BLaER1 (cell line): ENCODE results near the gene FCER2.
A peak's percentile ranks its signal among the peaks of the same experiment; 100 is the strongest.

ENCODE experiments used
- H3K27ac ChIP-seq: shearing (Covaris generic); formaldehyde crosslinking; 2 replicates; pipeline ENCODE4 v1.8.1; 2022
- H3K27me3 ChIP-seq: shearing (Covaris generic); formaldehyde crosslinking; 2 replicates; pipeline ENCODE4 v1.8.1; 2022
- H3K36me3 ChIP-seq: shearing (Covaris generic); formaldehyde crosslinking; 2 replicates; pipeline ENCODE4 v1.8.1; 2022
- H3K4me1 ChIP-seq: shearing (Covaris generic); formaldehyde crosslinking; 2 replicates; pipeline ENCODE4 v1.8.1; 2022
- H3K4me2 ChIP-seq: shearing (Covaris generic); formaldehyde crosslinking; 2 replicates; pipeline ENCODE4 v1.8.1; 2022
- H3K4me3 ChIP-seq: shearing (Covaris generic); formaldehyde crosslinking; 2 replicates; pipeline ENCODE4 v1.8.1; 2022
- H3K9ac ChIP-seq: shearing (Covaris generic); formaldehyde crosslinking; 2 replicates; pipeline ENCODE4 v1.8.1; 2022
- H3K9me3 ChIP-seq: shearing (Covaris generic); formaldehyde crosslinking; 2 replicates; pipeline ENCODE4 v1.8.1; 2022
- H4K20me1 ChIP-seq: shearing (Covaris generic); formaldehyde crosslinking; 2 replicates; pipeline ENCODE4 v1.8.1; 2022
- Cebpa-rat ChIP-seq: shearing (Covaris generic); IDR thresholded peaks from 2 replicates; pipeline ENCODE4 v1.8.1; 2022

The FCER2 gene

DNA sequence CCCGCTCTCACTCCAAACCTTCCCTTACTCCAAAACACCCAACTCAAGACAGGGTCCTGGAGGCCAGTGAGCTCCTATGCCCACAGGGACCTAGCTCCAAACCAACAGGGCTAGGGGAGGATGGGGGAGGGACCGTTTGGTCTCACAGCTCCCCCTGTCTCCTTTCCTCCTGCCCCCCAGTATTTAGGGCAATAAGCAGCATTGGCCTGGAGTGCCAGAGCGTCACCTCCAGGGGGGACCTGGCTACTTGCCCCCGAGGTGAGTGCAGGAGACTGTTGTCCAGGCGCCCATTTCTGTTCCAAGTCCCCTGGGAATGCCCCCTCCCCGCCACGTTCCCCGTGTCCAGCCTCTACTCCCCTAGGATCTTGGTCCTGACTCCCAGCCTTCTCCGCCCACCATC, 32.3 kb downstream of the FCER2 start:
- no peak overlapping the region for H3K4me3 ChIP-seq
- no peaks in the 10 kb centered on the region for H3K27me3 ChIP-seq
- peak overlapping the region; percentile 94 for H3K4me2 ChIP-seq
- no peaks in the 10 kb centered on the region for H3K36me3 ChIP-seq
- no peak overlapping the region for H3K9ac ChIP-seq
- H3K9me3 ChIP-seq: peaks cover 7% of the 10 kb centered on the region; the same call in 1 of the 2 replicates
- no peaks in the 10 kb centered on the region for H4K20me1 ChIP-seq
- peaks cover 38% of the 10 kb centered on the region for H3K4me1 ChIP-seq
- no peak for TF ChIP-seq Cebpa-rat
- no peak overlapping the region for H3K27ac ChIP-seq

- no peaks in the 10 kb centered on the region for H3K36me3 ChIP-seq
- no peak for TF ChIP-seq Cebpa-rat
- H3K4me3 ChIP-seq: peak within 1 kb of the TSS; percentile 25; the same call in 1 of the 2 replicates
Measured at GRCh38 chr19:7668842-7669241, 33.1 kb downstream of the FCER2 start, which contains the start of gene RETN. Gene RETN, plus strand, starts transcription at chr19:7669049. Its CDS starts 278 bp downstream, at chr19:7669327.

GRCh38 chr19:7665076-7665475, 36.9 kb downstream of the FCER2 start:
- Histone ChIP-seq H3K4me3 (no peak overlapping the region), H3K4me1 (peaks cover 27% of the 10 kb centered on the region), H3K4me2 (no peak overlapping the region), H3K9me3 (no peaks in the 10 kb centered on the region), H3K9ac (no peak overlapping the region), H3K27me3 (no peaks in the 10 kb centered on the region), H3K36me3 (no peaks in the 10 kb centered on the region), H3K27ac (no peak overlapping the region), H4K20me1 (no peaks in the 10 kb centered on the region)
- TF ChIP-seq Cebpa-rat: no peak

More at GRCh38 chr19:7668842-7669241, 33.1 kb downstream of the FCER2 start, which contains the start of gene RETN:
- H4K20me1 ChIP-seq: no peaks in the 10 kb centered on the region
- H3K27me3 ChIP-seq: no peaks in the 10 kb centered on the region
- peaks cover 2% of the 10 kb centered on the region; the same call in 1 of the 2 replicates for H3K9me3 ChIP-seq
- H3K9ac ChIP-seq: no peak within 1 kb of the TSS
- no peak within 1 kb of the TSS for H3K27ac ChIP-seq
- H3K4me1 ChIP-seq: peaks cover 30% of the 10 kb centered on the region
- peak within 1 kb of the TSS; percentile 94 for H3K4me2 ChIP-seq

- Histone ChIP-seq H3K36me3 (no peaks in the 10 kb centered on the region), H4K20me1 (no peaks in the 10 kb centered on the region), H3K27ac (no peak overlapping the region), H3K9ac (no peak overlapping the region), H3K4me2 (no peak overlapping the region), H3K4me1 (peaks cover 17% of the 10 kb centered on the region), H3K9me3 (no peaks in the 10 kb centered on the region), H3K4me3 (no peak overlapping the region), H3K27me3 (no peaks in the 10 kb centered on the region)
- no peak for TF ChIP-seq Cebpa-rat
Measured at GRCh38 chr19:7663706-7664105, 38.2 kb downstream of the FCER2 start.

GRCh38 chr19:7662657-7663056, 39.3 kb downstream of the FCER2 start:
- H3K36me3 ChIP-seq: no peaks in the 10 kb centered on the region

DNA sequence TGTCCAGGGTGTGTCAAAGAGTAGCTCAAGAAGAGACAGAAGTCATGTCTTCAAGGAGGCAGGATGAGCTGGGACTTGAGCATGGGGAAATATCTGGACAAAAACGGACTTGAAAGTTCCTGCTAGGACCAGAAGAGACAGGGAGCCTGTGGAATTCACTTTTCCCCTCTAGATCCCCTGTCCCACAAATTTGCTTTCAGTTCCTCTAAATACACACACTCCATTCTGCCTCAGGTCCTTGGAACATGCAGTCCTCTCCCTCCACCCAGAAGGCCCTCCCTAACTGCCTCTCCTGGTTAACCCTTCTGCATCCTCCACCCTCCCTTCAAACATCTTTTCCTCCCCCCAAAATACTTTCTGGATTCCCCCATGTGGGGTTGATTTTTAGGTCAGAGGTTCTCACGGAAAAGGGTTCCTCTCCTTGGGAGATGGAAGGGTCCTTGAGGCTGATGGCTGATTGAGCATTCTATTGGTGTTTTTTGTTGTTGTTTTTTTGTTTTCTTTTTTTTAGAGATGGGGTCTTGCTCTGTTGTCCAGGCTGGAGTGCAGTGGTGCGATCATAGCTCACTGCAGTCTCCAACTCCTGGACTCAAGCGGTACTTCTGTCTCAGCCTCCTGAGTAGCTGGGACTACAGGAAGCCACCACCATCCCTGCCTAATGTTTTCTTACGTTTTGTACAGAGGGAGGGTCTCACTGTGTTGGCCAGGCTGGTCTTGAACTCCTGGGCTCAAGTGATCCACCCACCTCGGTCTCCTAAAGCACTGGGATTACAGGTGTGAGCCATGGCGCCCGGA, 40.0 kb downstream of the FCER2 start:
- Histone ChIP-seq H3K4me1 (peaks cover 29% of the 10 kb centered on the region), H3K4me2 (no peak overlapping the region)

More at GRCh38 chr19:7662657-7663056, 39.3 kb downstream of the FCER2 start:
- no peaks in the 10 kb centered on the region for H4K20me1 ChIP-seq
- H3K9me3 ChIP-seq: no peaks in the 10 kb centered on the region
- no peak overlapping the region for H3K4me2 ChIP-seq
- H3K9ac ChIP-seq: no peak overlapping the region
- H3K4me3 ChIP-seq: no peak overlapping the region
- no peaks in the 10 kb centered on the region for H3K27me3 ChIP-seq
- H3K27ac ChIP-seq: no peak overlapping the region
- H3K4me1 ChIP-seq: peaks cover 22% of the 10 kb centered on the region
- TF ChIP-seq Cebpa-rat: no peak

DNA sequence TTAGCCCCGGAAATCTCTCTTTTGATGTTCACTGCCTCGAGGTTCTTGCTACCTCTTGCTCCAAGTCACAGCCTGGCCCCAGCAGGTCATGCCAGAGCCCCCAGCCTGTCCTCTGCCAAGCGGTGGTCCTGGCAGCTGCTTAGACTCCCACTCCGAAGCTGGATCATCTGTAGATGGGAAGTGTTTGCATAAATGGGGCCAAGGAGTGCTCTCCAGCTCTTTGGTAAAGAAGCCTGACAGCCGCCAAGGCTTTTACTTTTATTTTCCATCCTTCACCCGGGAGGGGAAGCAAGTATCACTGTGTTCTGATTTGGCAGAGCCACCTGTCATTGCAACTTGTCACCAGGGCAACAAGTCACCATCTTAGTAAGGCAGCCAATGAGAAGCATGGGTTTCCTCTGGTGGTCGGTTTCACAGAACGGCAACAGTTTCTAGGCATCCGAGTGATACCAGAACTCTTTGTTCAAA, 43.7 kb downstream of the FCER2 start:
- no peaks in the 10 kb centered on the region for H3K27me3 ChIP-seq
- H3K27ac ChIP-seq: no peak overlapping the region
- H3K4me2 ChIP-seq: peak overlapping the region; percentile 68
- H3K9me3 ChIP-seq: no peaks in the 10 kb centered on the region
- H3K4me3 ChIP-seq: no peak overlapping the region
- no peaks in the 10 kb centered on the region for H3K36me3 ChIP-seq
- H3K4me1 ChIP-seq: peaks cover 40% of the 10 kb centered on the region
- no peak for TF ChIP-seq Cebpa-rat
- H3K9ac ChIP-seq: no peak overlapping the region
- no peaks in the 10 kb centered on the region for H4K20me1 ChIP-seq

More for the DNA sequence above, 40.0 kb downstream of the FCER2 start:
- H3K9ac ChIP-seq: no peak overlapping the region
- TF ChIP-seq Cebpa-rat: no peak
- H3K4me3 ChIP-seq: no peak overlapping the region
- H3K36me3 ChIP-seq: no peaks in the 10 kb centered on the region
- no peaks in the 10 kb centered on the region for H4K20me1 ChIP-seq
- no peaks in the 10 kb centered on the region for H3K9me3 ChIP-seq
- H3K27ac ChIP-seq: no peak overlapping the region
- H3K27me3 ChIP-seq: no peaks in the 10 kb centered on the region

DNA sequence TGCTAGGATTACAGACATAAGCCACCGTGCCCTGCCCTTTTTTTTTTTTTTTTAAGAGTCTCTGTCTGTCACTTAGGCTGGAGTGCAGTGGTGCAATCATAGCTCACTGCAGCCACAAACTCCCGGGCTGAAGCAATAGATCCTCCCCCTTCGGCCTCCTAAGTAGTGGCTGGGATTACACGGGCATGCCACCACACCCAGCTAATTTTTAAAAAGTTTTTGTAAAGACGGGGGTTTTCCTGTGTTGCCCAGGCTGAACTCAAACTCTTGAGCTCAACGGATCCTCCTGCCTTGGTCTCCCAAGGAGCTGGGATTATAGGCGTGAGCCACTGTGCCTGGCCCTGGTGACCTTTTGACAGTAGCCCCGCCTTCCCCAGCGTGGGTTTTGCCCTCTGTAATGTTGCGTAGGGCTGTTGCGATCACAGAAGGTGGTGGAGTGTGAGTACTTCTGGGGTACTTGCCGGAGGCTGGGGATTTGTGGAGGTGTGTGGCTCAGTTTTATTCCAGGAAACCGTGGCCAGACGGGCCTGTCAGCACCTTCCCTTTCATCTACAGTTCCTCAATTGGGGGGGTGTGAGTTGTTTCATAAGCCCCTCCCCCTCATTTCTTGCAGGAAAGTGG, 44.7 kb downstream of the FCER2 start:
- Histone ChIP-seq H3K36me3 (no peaks in the 10 kb centered on the region), H4K20me1 (no peaks in the 10 kb centered on the region), H3K27me3 (no peaks in the 10 kb centered on the region), H3K9me3 (no peaks in the 10 kb centered on the region), H3K4me3 (no peak overlapping the region), H3K9ac (no peak overlapping the region), H3K4me1 (peaks cover 50% of the 10 kb centered on the region), H3K4me2 (peak overlapping the region; percentile 68; the same call in 1 of the 2 replicates), H3K27ac (no peak overlapping the region)
- TF ChIP-seq Cebpa-rat: no peak

GRCh38 chr19:7655581-7655980, 46.4 kb downstream of the FCER2 start:
- H3K4me3 ChIP-seq: no peak overlapping the region
- H3K4me2 ChIP-seq: peak overlapping the region; percentile 8; the same call in 1 of the 2 replicates
- no peaks in the 10 kb centered on the region for H3K27me3 ChIP-seq
- H3K9me3 ChIP-seq: no peaks in the 10 kb centered on the region
- no peak overlapping the region for H3K9ac ChIP-seq
- H3K36me3 ChIP-seq: no peaks in the 10 kb centered on the region
- H3K4me1 ChIP-seq: peaks cover 52% of the 10 kb centered on the region
- TF ChIP-seq Cebpa-rat: no peak
- no peak overlapping the region for H3K27ac ChIP-seq
- H4K20me1 ChIP-seq: no peaks in the 10 kb centered on the region

GRCh38 chr19:7654401-7654800, 47.5 kb downstream of the FCER2 start:
- Histone ChIP-seq H3K9me3 (no peaks in the 10 kb centered on the region), H3K27me3 (no peaks in the 10 kb centered on the region), H4K20me1 (no peaks in the 10 kb centered on the region), H3K36me3 (no peaks in the 10 kb centered on the region), H3K4me2 (no peak overlapping the region), H3K27ac (no peak overlapping the region), H3K4me1 (peaks cover 49% of the 10 kb centered on the region), H3K9ac (no peak overlapping the region), H3K4me3 (no peak overlapping the region)
- TF ChIP-seq Cebpa-rat: no peak
